PC-9 (cell line): Measurements from ENCODE around the gene ATG2B. TPM values are rescaled to one million over a fixed set of nuclear protein-coding genes. Genes with fewer than 3 reads are reported as not detected.

Experiments
- BruUV-seq: library from RNA; stranded (reverse); fragments of 400-500 nt; replicated peaks from 2 replicates; lab custom pipeline; 2021; lab: Mats Ljungman, UMichigan
- CTCF ChIA-PET: fragments of 300-600 bp; sonication (Branson Sonifier 250); formaldehyde crosslinking; loops from one replicate; lab custom pipeline; 2022; ENCODE audit warnings: antibody characterized with exemption; lab: Charles Lee
- POLR2A ChIA-PET: fragments of 300-600 bp; sonication (Branson Sonifier 250); formaldehyde crosslinking; loops from one replicate; lab custom pipeline; 2022; ENCODE audit warnings: antibody characterized with exemption; ENCODE audit not compliant: unreplicated experiment; lab: Charles Lee
- DNase-seq, 2 experiments: peaks; one replicate each; pipeline versions ENCODE4 v3.0.0 to v3.0.0-alpha.2; 2015 to 2022; ENCODE audit warnings: mixed read lengths in 1 of 2
- H2AFZ ChIP-seq: fragments of 200-600 bp; sonication (generic); 2 replicates; pipeline ENCODE4 v1.8.1; 2017; ENCODE audit warnings: antibody characterized with exemption
- H3F3A ChIP-seq: fragments of 200-600 bp; sonication (generic); 2 replicates; pipeline ENCODE4 v1.8.1; 2017; ENCODE audit warnings: antibody characterized with exemption, mild to moderate bottlenecking, low read depth; ENCODE audit not compliant: insufficient read depth
- H3K27ac ChIP-seq: fragments of 200-600 bp; sonication (generic); 2 replicates; pipeline ENCODE4 v1.6.1; 2016; ENCODE audit warnings: mixed run types
- H3K27me3 ChIP-seq: fragments of 200-600 bp; sonication (generic); 2 replicates; pipeline ENCODE4 v1.6.1; 2016; ENCODE audit warnings: low read depth, mixed run types; ENCODE audit not compliant: insufficient read depth
- H3K36me3 ChIP-seq: fragments of 200-600 bp; sonication (generic); 2 replicates; pipeline ENCODE4 v1.6.1; 2016; ENCODE audit warnings: low read depth, mixed run types
- H3K4me1 ChIP-seq: fragments of 200-600 bp; sonication (generic); replicated peaks from 2 replicates; pipeline ENCODE4 v1.6.1; 2016; ENCODE audit warnings: mixed run types; ENCODE audit not compliant: insufficient read depth
- H3K4me2 ChIP-seq: fragments of 200-600 bp; sonication (generic); 2 replicates; pipeline ENCODE4 v1.6.1; 2017; ENCODE audit warnings: mixed run types
- H3K4me3 ChIP-seq: fragments of 200-600 bp; sonication (generic); 2 replicates; pipeline ENCODE4 v1.6.1; 2016; ENCODE audit warnings: mixed run types
- H3K79me2 ChIP-seq: fragments of 200-600 bp; sonication (generic); 2 replicates; pipeline ENCODE4 v1.6.1; 2017; ENCODE audit warnings: low read depth, mixed run types
- H3K9me2 ChIP-seq: fragments of 200-600 bp; sonication (generic); 2 replicates; pipeline ENCODE4 v1.8.1; 2017; ENCODE audit warnings: mild to moderate bottlenecking; ENCODE audit not compliant: insufficient read depth
- H3K9me3 ChIP-seq: fragments of 200-600 bp; sonication (generic); 2 replicates; pipeline ENCODE4 v1.8.1; 2016; ENCODE audit warnings: low read depth; ENCODE audit not compliant: insufficient read depth
- H4K20me1 ChIP-seq: fragments of 200-600 bp; sonication (generic); 2 replicates; pipeline ENCODE4 v1.8.1; 2017; ENCODE audit not compliant: insufficient read depth
- CTCF ChIP-seq: fragments of 200-600 bp; sonication (generic); conservative IDR thresholded peaks from 2 replicates; pipeline ENCODE4 v1.6.1; 2017; ENCODE audit warnings: mixed run types, antibody characterized with exemption, mild to moderate bottlenecking, moderate library complexity
- EZH2 ChIP-seq: fragments of 200-600 bp; sonication (generic); IDR thresholded peaks from 2 replicates; pipeline ENCODE4 v1.8.0; 2017; ENCODE audit warnings: antibody characterized with exemption, low read depth
- intact Hi-C: fragments of 100-400 bp; cut with micrococcal nuclease; formaldehyde crosslinking; loops from one replicate; pipeline ENCODE4 v1.10.0; 2022; ENCODE audit not compliant: unreplicated experiment
- total RNA-seq: library from RNA; stranded (reverse); gene quantifications from 2 replicates; pipeline ENCODE4 v1.2.3, GENCODE V29; 2021

Gene ATG2B
- total RNA-seq, 1 experiment from 2014 or later: 6.6 TPM

GRCh38 chr14:96279564-96279963 is 83.6 kb downstream of the ATG2B start:
- H3K4me1 ChIP-seq: peaks cover 4% of the 10 kb centered on the region; the same call in 1 of the 2 replicates
- intact Hi-C loops: loop anchor here (5.0 kb wide), 1 partner anchor 222 kb away; no protein-coding TSS in a partner anchor
- POLR2A ChIA-PET: no interaction called here
- H3K36me3 ChIP-seq: no peaks in the 10 kb centered on the region
- H3K79me2 ChIP-seq: no peaks in the 10 kb centered on the region
- H3F3A ChIP-seq: no peaks in the 10 kb centered on the region
- no peaks in the 10 kb centered on the region for H3K9me3 ChIP-seq
- H3K4me3 ChIP-seq: no peak overlapping the region
- TF ChIP-seq EZH2 (no peak), CTCF (no peak)
- H3K4me2 ChIP-seq: no peak overlapping the region
- DNase-seq: no peak
- no peak overlapping the region for H3K27ac ChIP-seq
- BruUV-seq: no TSS peak
- H4K20me1 ChIP-seq: no peaks in the 10 kb centered on the region
- no peak overlapping the region for H2AFZ ChIP-seq
- CTCF ChIA-PET: no interaction called here
- H3K27me3 ChIP-seq: no peaks in the 10 kb centered on the region
- H3K9me2 ChIP-seq: no peaks in the 10 kb centered on the region

- Histone ChIP-seq H3K27me3 (no peaks in the 10 kb centered on the region), H3K4me1 (peaks cover 4% of the 10 kb centered on the region; the same call in 1 of the 2 replicates), H3K9me2 (no peaks in the 10 kb centered on the region), H3K36me3 (no peaks in the 10 kb centered on the region), H3F3A (peaks cover 7% of the 10 kb centered on the region; the same call in 1 of the 2 replicates), H3K79me2 (no peaks in the 10 kb centered on the region), H3K9me3 (no peaks in the 10 kb centered on the region), H3K27ac (no peak overlapping the region), H2AFZ (no peak overlapping the region), H3K4me3 (no peak overlapping the region), H3K4me2 (no peak overlapping the region), H4K20me1 (no peaks in the 10 kb centered on the region)
- TF ChIP-seq CTCF (no peak), EZH2 (no peak)
- BruUV-seq: no TSS peak
- POLR2A ChIA-PET: no interaction called here
- CTCF ChIA-PET: no interaction called here
- intact Hi-C loops: loop anchor here (5.0 kb wide), 1 partner anchor 221 kb away; no protein-coding TSS in a partner anchor
- no peak for DNase-seq
These were observed 85.3 kb downstream of the ATG2B start for GRCh38 chr14:96277890-96278289.

GRCh38 chr14:96275177-96276112 is 87.7 kb downstream of the ATG2B start:
- POLR2A ChIA-PET: no interaction called here
- H2AFZ ChIP-seq: no peak overlapping the region
- H3K27ac ChIP-seq: no peak overlapping the region

More at GRCh38 chr14:96275177-96276112, 87.7 kb downstream of the ATG2B start:
- Histone ChIP-seq H3K36me3 (no peaks in the 10 kb centered on the region), H3F3A (peaks cover 19% of the 10 kb centered on the region), H3K79me2 (no peaks in the 10 kb centered on the region), H3K9me3 (no peaks in the 10 kb centered on the region; the same call in none of the 2 replicates), H3K4me3 (no peak overlapping the region), H3K27me3 (no peaks in the 10 kb centered on the region), H3K4me2 (peak overlapping the region; percentile 34; the same call in 1 of the 2 replicates), H3K9me2 (no peaks in the 10 kb centered on the region), H3K4me1 (peaks cover 16% of the 10 kb centered on the region), H4K20me1 (no peaks in the 10 kb centered on the region)
- TF ChIP-seq CTCF: peak; percentile 92
- no peak for TF ChIP-seq EZH2
- CTCF ChIA-PET: no interaction called here
- DNase-seq: no peak
- BruUV-seq: no TSS peak
- intact Hi-C loops: loop anchor here (1.0 to 5.0 kb wide), 2 partner anchors 175 to 218 kb away; no protein-coding TSS in a partner anchor
